CD4-positive, alpha-beta T cell (primary cell): ENCODE results near the gene KCTD15. TPM values are rescaled to one million over a fixed set of nuclear protein-coding genes. Genes with fewer than 3 reads are reported as not detected.

Experiments used
- ATAC-seq: fragments of 200-7000 bp; cut with Tn5 transposase; one replicate; pipeline ENCODE4 v1.10.0; 2022; ENCODE audit warnings: mild to moderate bottlenecking; ENCODE audit not compliant: poor library complexity
- CTCF ChIA-PET: fragments of 350-600 bp; sonication (Branson Sonifier 250); formaldehyde crosslinking; loops from one replicate; lab custom pipeline; 2021; ENCODE audit warnings: antibody characterized with exemption, inconsistent platforms; lab: Charles Lee
- POLR2A ChIA-PET: fragments of 350-600 bp; sonication (Branson Sonifier 250); formaldehyde crosslinking; loops from one replicate; lab custom pipeline; 2021; ENCODE audit warnings: antibody characterized with exemption, inconsistent platforms; lab: Charles Lee
- DNase-seq, 14 experiments: peaks; one replicate each; pipeline ENCODE4 v3.0.0-alpha.2; 2013 to 2020; ENCODE audit warnings: mixed read lengths in 2 of 14
- H3K27ac ChIP-seq, 2 donors: one replicate each; pipeline versions ENCODE4 v1.5.1 to v1.7.0; 2013; ENCODE audit warnings: low read length in 2 of 2, low read depth in 1 of 2, mild to moderate bottlenecking in 1 of 2
- H3K27me3 ChIP-seq, 2 experiments: 1 replicate in 1 of 2; 2 replicates in 1 of 2; pipeline versions ENCODE4 v1.6.1 to v1.7.0; 2013; ENCODE audit warnings: low read length in 2 of 2, control low read depth in 1 of 2, mild to moderate bottlenecking in 1 of 2, moderate library complexity in 1 of 2; ENCODE audit not compliant: insufficient read depth in 2 of 2, control insufficient read depth in 1 of 2
- H3K36me3 ChIP-seq: one replicate; pipeline ENCODE4 v1.6.1; 2013; ENCODE audit warnings: low read length, control low read depth; ENCODE audit not compliant: insufficient read depth
- H3K4me1 ChIP-seq: one replicate; pipeline ENCODE4 v1.6.1; 2013; ENCODE audit warnings: low read length, control low read depth; ENCODE audit not compliant: insufficient read depth
- H3K4me3 ChIP-seq: one replicate; pipeline ENCODE4 v1.5.1; 2013; ENCODE audit warnings: mild to moderate bottlenecking, low read length, moderate library complexity
- H3K9me3 ChIP-seq, 2 experiments: 1 replicate in 1 of 2; 2 replicates in 1 of 2; pipeline versions ENCODE4 v1.6.1 to v1.7.0; 2013; ENCODE audit warnings: low read length in 2 of 2, mild to moderate bottlenecking in 2 of 2, control low read depth in 1 of 2, moderate library complexity in 1 of 2; ENCODE audit not compliant: control insufficient read depth in 1 of 2, insufficient read depth in 1 of 2
- H3K27ac Mint-ChIP-seq: one replicate; pipeline ENCODE4 v1.8.0; 2020; ENCODE audit warnings: mixed read lengths
- H3K27me3 Mint-ChIP-seq: one replicate; pipeline ENCODE4 v1.8.0; 2021; ENCODE audit warnings: mixed read lengths
- H3K36me3 Mint-ChIP-seq: one replicate; pipeline ENCODE4 v1.8.0; 2021; ENCODE audit warnings: low read depth, mixed read lengths
- H3K4me1 Mint-ChIP-seq: one replicate; pipeline ENCODE4 v1.8.0; 2021; ENCODE audit warnings: low read depth, mixed read lengths
- H3K4me3 Mint-ChIP-seq: one replicate; pipeline ENCODE4 v1.8.0; 2020; ENCODE audit warnings: mild to moderate bottlenecking, mixed read lengths
- H3K9me3 Mint-ChIP-seq: one replicate; pipeline ENCODE4 v1.8.0; 2020; ENCODE audit warnings: mixed read lengths
- intact Hi-C, 2 experiments: fragments of 100-400 bp; cut with DNase I in 1 of 2; cut with micrococcal nuclease in 1 of 2; formaldehyde crosslinking; loops; one replicate each; pipeline versions ENCODE4 v1.15.1 to v1.9.0; 2023 to 2025; cut with DNase I, micrococcal nuclease
- total RNA-seq, 174 experiments: library from RNA in 2 of 174; stranded (reverse) in 2 of 174; gene quantifications; one replicate each; pipeline ENCODE4 v1.2.3 and lab custom pipeline; 2021 to 2026
- TF ChIP-seq, protein P1 (sequence below): fragments of 200-600 bp; IDR thresholded peaks from one replicate; pipeline ENCODE4 v1.8.0; 2022; ENCODE audit warnings: antibody characterized with exemption, mild to moderate bottlenecking

Gene KCTD15
- total RNA-seq, 2 experiments from 2014 or later: 3.6 to 3.9 TPM

DNA sequence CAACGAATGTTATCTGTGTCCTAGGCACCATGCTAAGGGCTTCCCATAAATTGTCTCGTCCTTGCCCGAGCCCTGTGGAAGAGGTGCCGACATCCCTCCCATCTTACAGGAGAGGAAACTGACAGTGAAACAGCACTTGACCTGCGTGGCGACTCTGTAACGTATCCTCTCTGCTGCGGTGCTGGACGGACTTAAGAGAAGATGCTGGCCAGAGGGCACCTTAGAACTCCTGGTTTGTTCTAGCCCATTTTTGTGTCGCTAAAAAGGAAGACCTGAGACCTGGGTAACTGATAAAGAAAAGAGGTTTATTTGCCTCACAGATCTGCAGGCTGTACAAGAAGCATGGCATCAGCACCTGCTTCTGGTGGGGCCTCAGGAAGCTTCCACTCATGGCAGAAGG is 68.6 kb downstream of the KCTD15 start:
- peaks cover 25% of the 10 kb centered on the region for H3K27me3 Mint-ChIP-seq
- POLR2A ChIA-PET: no interaction called here
- Histone ChIP-seq H3K27ac (no peak overlapping the region), H3K36me3 (no peaks in the 10 kb centered on the region), H3K4me1 (no peaks in the 10 kb centered on the region), H3K4me3 (no peak overlapping the region), H3K27me3 (no peaks in the 10 kb centered on the region), H3K9me3 (peaks cover 0 to 10% of the 10 kb centered on the region in 2 experiments)
- DNase-seq (no peak), ATAC-seq (no peak)
- TF ChIP-seq, protein P1, sequence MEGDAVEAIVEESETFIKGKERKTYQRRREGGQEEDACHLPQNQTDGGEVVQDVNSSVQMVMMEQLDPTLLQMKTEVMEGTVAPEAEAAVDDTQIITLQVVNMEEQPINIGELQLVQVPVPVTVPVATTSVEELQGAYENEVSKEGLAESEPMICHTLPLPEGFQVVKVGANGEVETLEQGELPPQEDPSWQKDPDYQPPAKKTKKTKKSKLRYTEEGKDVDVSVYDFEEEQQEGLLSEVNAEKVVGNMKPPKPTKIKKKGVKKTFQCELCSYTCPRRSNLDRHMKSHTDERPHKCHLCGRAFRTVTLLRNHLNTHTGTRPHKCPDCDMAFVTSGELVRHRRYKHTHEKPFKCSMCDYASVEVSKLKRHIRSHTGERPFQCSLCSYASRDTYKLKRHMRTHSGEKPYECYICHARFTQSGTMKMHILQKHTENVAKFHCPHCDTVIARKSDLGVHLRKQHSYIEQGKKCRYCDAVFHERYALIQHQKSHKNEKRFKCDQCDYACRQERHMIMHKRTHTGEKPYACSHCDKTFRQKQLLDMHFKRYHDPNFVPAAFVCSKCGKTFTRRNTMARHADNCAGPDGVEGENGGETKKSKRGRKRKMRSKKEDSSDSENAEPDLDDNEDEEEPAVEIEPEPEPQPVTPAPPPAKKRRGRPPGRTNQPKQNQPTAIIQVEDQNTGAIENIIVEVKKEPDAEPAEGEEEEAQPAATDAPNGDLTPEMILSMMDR: no peak
- no peak overlapping the region for H3K4me3 Mint-ChIP-seq
- intact Hi-C loops: no loop called here
- H3K9me3 Mint-ChIP-seq: no peaks in the 10 kb centered on the region
- no peaks in the 10 kb centered on the region for H3K4me1 Mint-ChIP-seq
- H3K36me3 Mint-ChIP-seq: no peaks in the 10 kb centered on the region
- no peak overlapping the region for H3K27ac Mint-ChIP-seq
- CTCF ChIA-PET: no interaction called here

Other genes with a start within 250 kb of the KCTD15 start
- gene CHST8, start 174.9 kb upstream of the KCTD15 start, total RNA-seq: not detected